ENCODE data around the gene DACH2.
"Not testable (repeated sequence)": the region's sequence is repeated elsewhere in the genome, so short reads cannot be mapped to it uniquely, and the experiment has no call there.

The DACH2 gene

DNA sequence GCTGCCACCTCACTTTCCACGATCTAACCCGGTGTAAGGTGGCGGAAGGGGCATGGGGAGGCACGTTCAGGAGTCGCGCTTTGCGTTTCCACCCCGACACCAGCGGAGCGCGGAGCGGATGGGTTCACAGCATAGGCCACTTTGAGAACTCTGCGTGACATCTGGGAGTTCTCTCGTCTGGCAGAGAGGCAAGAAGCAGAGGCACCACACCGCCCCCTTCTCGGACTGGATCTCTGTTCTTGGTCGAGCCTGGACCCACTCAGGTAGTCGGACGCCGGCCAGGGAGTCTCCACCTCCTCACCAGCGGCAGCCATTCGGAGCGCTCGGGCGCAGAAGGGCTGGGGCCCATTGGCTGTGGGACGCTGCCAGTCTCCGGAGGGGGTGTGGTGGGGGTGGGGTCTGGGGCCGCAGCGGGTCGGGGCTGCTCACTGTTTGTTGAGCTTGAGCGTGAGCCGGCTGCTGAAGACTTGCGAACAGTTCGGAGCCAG lies at the start of gene DACH2:
Gene DACH2, plus strand, starts transcription at position 428 of the 488 bp plus-strand sequence.
- no peak for DNase-seq (ENCODE audit: low read depth)

DNA sequence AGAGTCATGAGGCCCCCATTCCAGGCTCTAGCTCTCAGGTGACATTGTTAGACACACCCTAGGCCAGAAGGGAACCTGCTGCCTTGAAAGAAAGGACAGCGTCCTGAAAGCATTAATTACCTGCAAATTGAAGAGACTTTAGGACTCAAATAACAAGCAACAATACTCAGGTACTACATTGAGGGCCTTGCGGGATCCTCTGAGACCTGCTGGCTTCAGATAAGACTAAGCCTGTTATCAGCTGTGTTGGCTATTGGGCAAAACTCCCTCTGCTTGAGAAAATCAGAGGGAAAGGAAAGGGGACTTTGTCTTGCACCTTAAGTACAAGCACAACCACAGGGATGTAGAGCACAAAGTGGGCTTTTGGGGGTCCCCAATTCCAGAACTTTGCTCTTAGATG lies 45.9 kb upstream of the DACH2 start:
- no peak for DNase-seq (ENCODE audit: low read depth)

DNA sequence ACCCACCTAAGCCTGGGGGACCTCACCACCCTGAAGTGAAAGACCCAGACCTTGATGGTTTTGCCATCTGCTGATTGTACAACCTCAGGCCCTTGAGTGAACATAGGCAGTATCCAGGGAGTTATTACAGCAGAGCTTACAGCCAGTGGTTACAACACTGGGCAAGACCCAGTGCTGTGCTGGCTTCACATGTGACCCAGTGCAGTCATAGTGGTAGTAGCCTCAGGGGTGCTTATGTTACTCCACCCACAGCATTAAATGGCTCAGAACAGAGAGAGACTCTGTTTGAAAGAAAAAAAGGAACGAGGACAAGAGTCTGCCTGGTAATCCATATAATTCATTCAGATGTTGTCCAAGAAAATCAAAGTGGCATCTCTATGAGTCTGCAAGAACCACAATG lies 45.2 kb upstream of the DACH2 start:
- no peak for DNase-seq (ENCODE audit: low read depth)

DNA sequence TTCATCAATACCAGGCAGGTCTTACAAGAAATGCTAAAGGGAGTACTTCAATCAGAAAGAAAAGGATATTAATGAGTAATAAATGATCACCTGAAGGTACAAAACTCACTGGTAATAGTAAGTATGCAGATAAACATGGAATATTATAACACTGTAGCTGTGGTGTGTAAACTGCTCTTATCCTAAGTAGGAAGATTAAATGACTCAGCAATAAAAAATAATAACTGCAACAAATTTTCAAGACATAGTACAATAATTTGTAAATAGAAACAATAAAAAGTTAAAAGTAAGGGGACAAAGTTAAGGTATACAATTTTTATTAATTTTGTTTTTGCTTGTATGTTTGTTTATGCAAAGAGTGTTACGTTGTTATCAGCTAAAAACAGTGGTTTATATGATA lies 43.7 kb upstream of the DACH2 start:
- DNase-seq (ENCODE audit: low read depth): no peak

DNA sequence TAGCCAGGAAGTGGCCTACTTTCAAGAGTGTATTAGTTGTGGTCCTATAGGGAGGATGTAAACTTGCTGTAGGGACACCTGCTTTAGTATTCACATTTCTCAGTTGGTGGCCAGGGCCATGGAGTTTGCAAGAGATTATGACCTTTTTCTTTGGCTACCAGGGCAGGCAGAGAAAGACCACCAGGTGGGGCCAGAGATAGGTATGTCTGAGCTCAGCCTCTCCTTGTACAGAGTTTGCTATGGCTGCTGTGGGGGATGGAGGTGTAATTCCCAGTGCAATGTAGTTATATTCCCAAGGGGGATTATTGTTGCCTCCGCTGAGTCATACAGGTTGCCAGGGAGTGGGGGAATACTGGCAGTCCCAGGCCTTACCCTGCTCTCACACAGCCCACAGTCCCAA lies 26.3 kb upstream of the DACH2 start:
- DNase-seq (ENCODE audit: low read depth): no peak

DNA sequence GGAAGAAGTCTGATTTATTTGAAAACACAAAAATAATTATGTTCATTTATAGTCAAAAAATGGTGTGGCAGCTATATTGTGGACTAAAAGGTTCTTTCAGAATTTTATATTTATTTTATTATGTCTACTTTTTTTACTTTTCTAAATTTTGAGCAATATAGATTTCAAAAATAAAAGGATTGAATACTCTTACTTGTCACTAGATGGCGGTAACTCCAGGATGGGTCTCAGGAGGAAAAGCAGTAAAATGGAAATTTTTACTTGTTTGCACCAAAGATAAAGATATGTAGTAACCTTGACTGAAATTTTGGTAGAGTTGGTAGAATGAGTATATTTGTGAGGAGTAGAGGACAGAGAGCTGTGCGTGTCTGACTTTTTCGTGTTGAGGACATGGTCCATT lies 14.5 kb upstream of the DACH2 start:
- no peak for DNase-seq (ENCODE audit: low read depth)

DNA sequence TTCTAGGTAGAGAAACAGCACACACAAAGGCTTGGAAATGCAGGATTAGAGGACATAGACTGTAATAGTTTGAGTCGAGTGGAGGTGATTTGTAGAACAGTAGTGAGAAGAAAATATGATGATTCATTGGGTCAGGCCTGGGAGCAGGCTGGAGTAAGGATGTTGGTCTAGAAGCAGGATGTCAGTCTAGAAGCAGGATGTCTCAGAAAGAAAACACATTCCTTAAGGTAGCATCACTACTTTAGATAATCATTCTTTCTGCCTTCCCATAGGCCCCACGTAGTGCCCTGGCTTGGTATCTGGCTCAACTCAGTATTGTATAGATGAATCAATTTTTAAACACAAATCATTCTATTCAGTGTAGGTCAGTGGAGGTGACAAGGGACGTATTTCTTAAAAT lies 11.2 kb upstream of the DACH2 start:
- DNase-seq (ENCODE audit: low read depth): no peak

DNA sequence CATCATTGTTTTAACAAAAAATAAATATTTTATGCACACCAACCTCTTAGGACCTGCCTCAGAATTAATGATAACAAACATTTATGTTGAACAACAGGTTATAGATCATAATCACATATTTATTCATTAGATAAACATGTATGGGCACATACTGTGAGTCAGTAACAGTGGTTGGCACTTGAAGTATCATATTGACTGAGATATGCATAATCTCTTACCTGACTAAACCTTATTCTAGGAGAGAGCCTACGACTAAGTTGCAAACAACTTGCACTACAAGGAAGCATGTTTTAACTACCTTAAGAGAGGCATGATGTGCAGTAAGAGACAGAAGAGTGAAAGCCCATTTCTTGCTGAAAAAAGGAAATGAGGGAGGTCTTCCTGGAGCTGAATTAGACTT lies 6.5 kb upstream of the DACH2 start:
- DNase-seq (ENCODE audit: low read depth): no peak

DNA sequence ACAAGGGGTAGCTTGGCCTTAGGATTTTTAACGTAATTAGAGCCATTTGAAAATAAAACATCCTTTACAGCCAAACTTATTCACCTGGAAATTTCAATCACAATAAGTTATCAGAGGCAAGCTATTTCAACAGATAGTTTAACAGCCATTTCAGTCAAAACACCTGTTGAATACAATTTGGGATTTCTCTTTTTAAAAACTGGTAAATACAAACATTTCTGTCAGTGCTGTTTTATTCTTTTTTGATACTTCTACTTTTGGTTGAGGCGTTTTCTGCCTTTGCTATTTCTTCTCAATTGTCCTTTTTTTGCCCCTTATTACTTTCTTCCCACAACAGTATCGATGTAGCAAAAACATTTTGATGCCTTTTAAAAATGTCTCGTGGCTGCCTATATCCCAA lies 2.1 kb upstream of the DACH2 start:
- DNase-seq (ENCODE audit: low read depth): no peak

DNA sequence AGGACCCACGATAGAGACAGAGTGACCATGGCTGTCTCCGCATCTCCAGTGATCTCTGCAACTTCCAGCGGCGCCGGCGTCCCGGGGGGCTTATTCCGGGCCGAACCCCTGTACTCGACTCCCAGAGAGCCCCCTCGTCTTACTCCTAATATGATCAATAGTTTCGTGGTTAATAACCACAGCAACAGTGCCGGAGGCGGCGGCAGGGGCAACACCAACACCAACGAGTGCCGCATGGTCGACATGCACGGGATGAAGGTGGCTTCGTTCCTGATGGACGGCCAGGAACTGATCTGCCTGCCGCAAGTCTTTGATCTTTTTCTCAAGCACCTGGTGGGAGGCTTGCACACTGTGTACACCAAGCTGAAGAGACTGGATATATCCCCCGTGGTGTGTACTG lies 343 bp downstream of the DACH2 start:
- DNase-seq (ENCODE audit: low read depth): no peak

DNA sequence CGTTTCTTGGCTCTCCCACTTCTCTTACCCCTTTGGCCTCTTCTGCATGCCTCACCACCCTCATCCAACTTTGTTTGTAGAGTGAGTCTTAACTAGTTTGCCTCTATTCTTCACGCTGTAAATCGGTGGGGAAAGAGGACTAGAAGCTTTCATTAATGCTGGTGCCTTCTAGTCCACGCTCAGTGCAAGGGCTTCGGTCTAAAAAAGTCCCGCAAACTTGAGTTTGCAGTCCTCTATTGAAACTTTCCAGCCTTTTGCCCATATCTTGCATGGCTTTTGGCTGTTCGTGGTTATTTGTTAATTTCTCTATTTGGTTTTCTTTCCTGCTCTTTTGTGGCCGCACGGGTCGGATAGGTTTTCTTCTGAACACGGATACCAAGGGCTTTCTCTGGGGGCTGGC lies 868 bp downstream of the DACH2 start:
- DNase-seq (ENCODE audit: low read depth): no peak

DNA sequence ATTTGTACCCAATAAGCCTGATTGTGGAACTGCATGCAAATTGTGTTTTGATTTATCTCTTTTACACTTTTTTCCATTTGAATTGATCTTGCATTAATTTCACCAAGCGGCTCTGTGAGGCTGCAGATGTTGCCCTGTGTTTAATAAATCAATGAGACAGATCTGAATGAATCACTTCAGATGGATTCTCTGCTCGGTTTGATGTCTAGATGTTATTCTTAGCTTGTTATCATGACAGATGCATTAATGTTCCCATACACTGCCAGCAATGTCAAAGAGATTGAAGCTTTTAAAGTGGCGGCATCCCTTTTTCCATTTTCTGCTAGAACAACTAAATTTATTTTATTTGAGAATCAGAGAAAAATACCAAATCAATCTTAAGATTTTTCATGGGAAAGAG lies 6.3 kb downstream of the DACH2 start:
- no peak for DNase-seq (ENCODE audit: low read depth)

DNA sequence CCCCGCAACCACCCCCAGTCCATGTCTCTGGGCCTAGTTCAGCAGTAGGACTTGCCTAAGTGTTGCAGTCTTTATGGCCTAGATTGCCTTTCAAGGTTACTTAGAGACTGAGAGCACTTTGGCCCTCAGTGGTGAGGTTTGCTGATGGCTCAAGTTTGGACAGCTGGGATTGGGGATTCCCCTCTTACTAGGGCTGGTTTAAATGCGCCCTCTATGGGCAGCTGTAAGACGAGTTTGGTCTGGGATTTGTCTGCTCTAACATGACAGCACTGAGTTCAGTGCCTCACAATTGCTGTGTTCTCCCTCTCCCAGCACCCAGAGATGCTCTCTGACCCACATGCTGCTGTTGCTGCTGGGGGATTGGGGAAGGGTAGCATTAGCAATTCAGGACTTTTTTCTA lies 23.1 kb downstream of the DACH2 start:
- DNase-seq (ENCODE audit: low read depth): no peak

DNA sequence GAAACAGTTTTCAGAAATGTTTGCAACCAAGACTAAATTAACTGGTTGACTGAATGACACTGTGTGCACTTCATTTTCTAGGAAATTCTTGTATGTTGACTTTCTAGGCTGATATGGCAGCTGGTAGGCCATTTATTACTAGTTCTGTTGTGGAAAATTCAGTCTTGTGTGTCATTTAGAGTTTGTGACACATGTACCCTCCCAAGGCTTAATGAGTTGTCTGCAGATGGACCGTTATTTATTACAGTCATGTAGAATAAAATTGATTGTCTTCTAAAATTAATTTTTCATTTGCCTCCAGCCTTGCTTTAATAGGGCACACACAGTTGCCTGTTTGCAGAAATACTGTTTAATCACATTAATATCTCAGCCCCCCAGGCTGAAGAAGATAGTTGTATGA lies 30.7 kb downstream of the DACH2 start:
- DNase-seq (ENCODE audit: low read depth): no peak

DNA sequence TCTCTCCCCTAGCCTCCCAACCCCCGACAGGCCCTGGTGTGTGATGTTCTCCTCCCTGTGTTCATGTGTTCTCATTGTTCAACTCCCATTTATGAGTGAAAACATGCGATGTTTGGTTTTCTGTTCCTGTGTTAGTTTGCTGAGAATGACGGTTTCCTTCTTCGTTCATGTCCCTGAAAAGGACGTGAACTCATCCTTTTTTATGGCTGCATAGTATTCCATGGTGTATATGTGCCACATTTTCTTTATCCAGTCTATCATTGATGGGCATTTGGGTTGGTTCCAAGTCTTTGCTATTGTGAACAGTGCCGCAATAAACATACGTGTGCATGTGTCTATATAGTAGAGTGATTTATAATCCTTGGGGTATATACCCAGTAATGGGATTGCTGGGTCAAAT lies 33.1 kb downstream of the DACH2 start:
- DNase-seq (ENCODE audit: low read depth): not testable (repeated sequence)

DNA sequence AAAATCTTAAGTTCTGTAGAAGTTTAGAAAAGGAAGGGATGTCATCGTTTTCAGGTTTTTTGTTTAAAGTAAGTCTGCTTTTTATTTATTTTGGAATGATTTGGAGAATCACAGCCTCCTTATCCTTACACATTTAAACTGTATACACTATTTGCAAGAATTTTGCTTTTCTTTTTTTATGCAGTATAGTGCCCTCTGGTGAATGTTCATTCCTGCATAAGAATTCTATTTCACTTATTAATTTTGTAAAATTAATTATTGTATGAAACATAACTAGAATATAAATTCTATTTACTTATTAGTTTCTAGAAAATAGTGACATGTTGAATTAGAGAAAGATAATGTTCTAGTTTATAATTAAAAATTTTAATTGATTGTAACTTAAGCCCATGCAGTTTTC lies 44.6 kb downstream of the DACH2 start:
- no peak for DNase-seq (ENCODE audit: low read depth)

DNA sequence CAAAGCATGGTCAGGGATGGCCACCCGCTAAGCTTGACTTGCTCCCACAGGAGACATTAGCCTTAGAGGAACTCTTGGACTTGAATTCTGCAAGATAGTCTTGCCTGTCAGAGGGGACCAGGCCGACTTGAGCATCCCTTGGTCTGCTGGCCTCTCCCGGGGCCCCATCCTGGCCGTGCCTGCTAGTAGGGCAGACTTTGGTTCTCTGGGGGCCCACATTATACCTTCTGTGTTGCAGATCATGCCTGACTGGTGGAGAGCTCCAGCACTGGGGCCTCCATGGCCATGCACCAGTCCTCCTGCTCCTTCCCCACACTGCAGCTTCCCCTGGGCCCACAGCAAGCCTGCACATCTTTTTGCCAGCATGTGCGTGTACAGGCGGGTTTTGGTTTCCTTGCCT lies 46.5 kb downstream of the DACH2 start:
- no peak for DNase-seq (ENCODE audit: low read depth)

DNA sequence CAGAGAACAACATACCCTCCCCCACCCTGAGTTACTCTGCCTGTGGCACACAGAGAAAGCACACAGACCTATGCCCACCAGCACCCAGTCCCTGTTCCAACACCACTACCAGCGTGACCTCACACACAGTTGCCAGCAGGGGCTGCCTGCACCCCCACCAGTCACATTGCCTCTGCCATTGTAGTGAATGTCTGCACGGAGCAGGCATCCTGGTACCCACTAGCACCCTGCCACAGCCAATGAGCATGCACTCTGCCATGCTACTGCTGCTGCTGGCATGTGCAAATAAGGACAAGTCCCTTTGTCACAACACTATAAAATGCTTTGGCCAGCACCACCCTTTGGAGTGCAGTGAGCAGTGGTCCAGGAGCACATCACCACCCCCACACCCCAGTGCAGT lies 47.1 kb downstream of the DACH2 start:
- DNase-seq (ENCODE audit: low read depth): no peak

DNA sequence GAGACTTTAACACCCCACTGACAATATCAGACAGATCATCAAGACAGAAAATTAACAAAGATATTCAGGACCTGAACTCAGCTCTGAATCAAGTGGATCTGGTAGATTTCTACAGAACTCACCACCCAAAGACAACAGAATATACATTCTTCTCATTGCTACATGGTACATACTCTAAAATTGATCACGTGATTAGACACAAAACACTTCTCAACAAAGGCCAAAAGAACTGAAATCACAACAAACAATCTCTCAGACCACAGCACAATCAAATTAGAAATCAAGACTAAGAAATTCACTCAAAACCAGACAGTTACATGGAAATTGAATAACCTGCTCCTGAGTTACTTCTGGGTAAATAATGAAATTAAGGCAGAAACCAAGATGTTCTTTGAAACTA lies 49.6 kb downstream of the DACH2 start:
- DNase-seq (ENCODE audit: low read depth): no peak

DNA sequence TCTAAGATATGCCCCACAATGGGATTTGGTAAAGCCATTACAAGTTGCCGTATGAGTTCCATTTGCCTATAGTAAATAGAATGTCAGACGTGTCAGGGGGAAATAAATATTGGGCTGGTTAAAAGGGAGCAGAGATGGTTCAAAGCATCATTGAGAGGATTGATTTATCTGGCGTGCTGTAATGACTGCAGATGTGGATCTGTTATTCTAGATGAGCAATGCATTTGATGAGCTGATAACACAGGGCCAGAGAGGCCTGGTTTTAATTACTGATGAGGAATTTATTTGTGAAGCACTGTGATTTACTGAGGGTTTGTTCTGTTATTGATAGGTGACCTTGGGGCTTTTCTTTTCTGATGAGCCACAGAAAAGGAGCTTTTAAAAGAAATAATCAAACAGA lies 62.5 kb downstream of the DACH2 start:
- DNase-seq (ENCODE audit: low read depth): no peak

DNA sequence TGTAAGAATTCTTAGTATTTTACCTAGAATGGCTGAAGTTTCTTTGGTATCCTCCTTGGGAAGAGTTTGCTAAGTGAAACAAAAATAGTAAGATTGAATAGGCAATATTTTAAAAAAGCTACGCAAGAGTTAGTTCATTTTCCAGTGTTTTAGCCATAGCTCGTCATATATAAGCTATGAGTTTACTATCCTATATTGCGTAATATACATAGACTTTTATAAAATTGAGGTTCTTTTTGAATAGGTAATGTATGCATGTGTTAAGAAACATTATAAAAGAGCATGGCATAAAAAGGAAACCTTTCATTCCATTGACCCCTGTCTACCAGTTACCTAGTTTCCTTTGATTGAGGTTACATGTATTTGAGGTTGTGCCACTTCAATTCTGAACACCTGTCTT lies 67.0 kb downstream of the DACH2 start:
- no peak for DNase-seq (ENCODE audit: low read depth)

DNA sequence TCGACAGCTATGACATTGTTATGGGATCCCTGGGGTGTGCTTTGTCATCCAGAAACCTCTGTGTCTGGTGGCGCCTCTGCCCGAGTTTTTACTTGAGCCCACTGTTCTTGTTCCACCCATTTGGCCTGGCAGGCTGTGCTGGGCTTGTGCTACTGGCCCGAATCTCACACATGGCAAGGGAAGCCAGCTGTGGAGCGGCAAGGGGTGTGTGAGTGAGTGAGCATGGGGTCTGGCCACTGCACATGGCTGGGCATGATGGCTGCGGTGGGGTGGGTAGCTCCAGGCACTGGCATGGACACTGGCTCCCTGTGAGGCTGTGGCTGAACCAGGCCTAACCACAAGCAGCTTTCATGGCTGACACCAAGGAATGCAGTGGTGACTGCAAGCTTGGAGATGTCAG lies 89.2 kb downstream of the DACH2 start:
- no peak for DNase-seq (ENCODE audit: low read depth)

DNA sequence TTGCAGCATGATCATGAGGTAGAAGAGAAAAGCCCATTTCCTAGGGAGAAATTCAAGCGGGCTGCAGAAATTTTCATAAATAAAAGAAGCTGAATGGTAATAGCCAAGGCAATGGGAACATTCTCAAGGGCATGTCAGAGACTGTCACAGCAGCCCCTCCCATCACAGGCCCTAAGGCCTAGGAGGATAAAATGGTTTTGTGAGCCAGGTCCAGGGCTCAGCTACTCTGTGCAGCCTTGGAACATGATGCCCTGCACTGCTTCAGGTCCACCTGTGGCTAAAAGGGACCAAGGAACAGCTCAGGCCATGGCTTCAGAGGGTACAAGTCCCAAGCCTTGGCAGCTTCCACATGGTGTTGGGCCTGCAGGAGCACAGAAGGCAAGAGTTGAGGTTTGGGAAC lies 93.3 kb downstream of the DACH2 start:
- no peak for DNase-seq (ENCODE audit: low read depth)

DNA sequence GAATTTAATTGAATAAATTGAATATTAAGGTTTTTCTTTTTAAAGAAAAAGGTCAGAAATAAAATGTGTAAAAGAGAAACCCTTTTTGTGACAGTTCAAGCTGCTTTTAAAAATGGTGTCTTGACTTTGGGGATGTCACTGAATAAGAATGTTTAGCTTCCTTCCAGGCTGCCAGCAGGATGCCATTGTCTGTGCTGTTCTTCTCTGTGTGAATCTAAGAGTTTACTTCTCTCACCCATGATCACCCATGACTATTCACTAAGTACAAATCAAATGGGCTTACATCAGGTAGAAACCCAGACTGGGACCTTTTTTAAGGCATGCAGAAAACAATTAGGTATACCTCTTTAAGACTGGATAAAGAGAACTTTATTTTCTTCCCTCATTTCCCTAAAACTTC lies 115.3 kb downstream of the DACH2 start:
- DNase-seq (ENCODE audit: low read depth): no peak

DNA sequence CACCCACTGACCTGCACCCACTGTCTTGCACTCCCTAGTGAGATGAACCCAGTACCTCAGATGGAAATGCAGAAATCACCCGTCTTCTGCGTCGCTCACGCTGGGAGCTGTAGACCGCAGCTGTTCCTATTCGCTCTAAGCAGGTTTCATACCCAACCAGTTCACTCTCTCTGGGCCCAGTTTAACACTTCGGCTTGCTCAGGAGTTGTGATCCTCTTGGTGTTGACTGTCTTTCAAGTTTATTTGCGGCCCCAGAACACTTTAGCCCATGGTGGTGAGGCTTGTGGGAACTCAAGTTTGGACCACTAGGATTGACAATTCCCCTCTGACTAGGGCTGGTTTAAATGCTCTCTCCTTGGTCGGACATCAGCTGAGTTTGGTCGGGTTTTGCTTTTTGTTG lies 147.0 kb downstream of the DACH2 start:
- DNase-seq (ENCODE audit: low read depth): no peak

Data from activated T-cell treated with anti-CD3 and anti-CD28 coated beads for 1 hour (primary cell).